GM21576 (cell line): ENCODE data around the gene PRM2.
A peak's percentile ranks its signal among the peaks of the same experiment; 100 is the strongest.

Experiments
- ATAC-seq: cut with Tn5 transposase; IDR thresholded peaks from one replicate; pipeline ENCODE4 v1.9.1; 2021; ENCODE audit warnings: mild to moderate bottlenecking, moderate library complexity; ENCODE audit not compliant: unreplicated experiment

The PRM2 gene

GRCh38 chr16:11264155-11264832 lies 12.0 kb downstream of the PRM2 start:
- no peak for ATAC-seq

GRCh38 chr16:11263737-11264136 lies 12.5 kb downstream of the PRM2 start:
- ATAC-seq, result no peak

GRCh38 chr16:11262915-11263314 lies 13.4 kb downstream of the PRM2 start:
- ATAC-seq, result no peak

- ATAC-seq, result no peak
Measured at GRCh38 chr16:11260596-11260966, 15.7 kb downstream of the PRM2 start.

GRCh38 chr16:11259655-11260595 lies 16.4 kb downstream of the PRM2 start:
- no peak for ATAC-seq

- no peak for ATAC-seq
Measured at GRCh38 chr16:11258553-11259492, 17.5 kb downstream of the PRM2 start.

- no peak for ATAC-seq
Measured at GRCh38 chr16:11257131-11257938, 18.9 kb downstream of the PRM2 start.

- ATAC-seq, result no peak
Measured at GRCh38 chr16:11256661-11257130, 19.6 kb downstream of the PRM2 start.

- ATAC-seq, result peak; percentile 46
Measured at GRCh38 chr16:11255737-11256660, 20.3 kb downstream of the PRM2 start, which contains the start of gene SOCS1. Gene SOCS1, minus strand, starts transcription at chr16:11256204. Its CDS starts 726 bp downstream, at chr16:11255478.

- ATAC-seq, result no peak
Measured at GRCh38 chr16:11254913-11255736, 21.2 kb downstream of the PRM2 start.

- no peak for ATAC-seq
Measured at GRCh38 chr16:11253995-11254912, 22.0 kb downstream of the PRM2 start.

- ATAC-seq, result no peak
Measured at GRCh38 chr16:11253009-11253994, 23.0 kb downstream of the PRM2 start.

GRCh38 chr16:11252482-11252931 lies 23.8 kb downstream of the PRM2 start:
- ATAC-seq, result no peak

- ATAC-seq, result no peak
Measured at GRCh38 chr16:11251525-11252481, 24.5 kb downstream of the PRM2 start.
